Upper lobe of right lung (tissue), 1 donor: Measurements from ENCODE around the gene DEFB113. TPM values are rescaled to one million over a fixed set of nuclear protein-coding genes. Genes with fewer than 3 reads are reported as not detected.

Source experiments
- ATAC-seq: fragments of 200-7000 bp; cut with Tn5 transposase; one replicate; pipeline ENCODE4 v1.9.1; 2020; ENCODE audit warnings: mild to moderate bottlenecking, moderate library complexity
- DNase-seq: peaks from one replicate; pipeline ENCODE4 v3.0.0-alpha.2; 2020
- H3K27ac ChIP-seq: fragments of 200-600 bp; one replicate; pipeline ENCODE4 v1.8.0; 2022
- H3K27me3 ChIP-seq: fragments of 200-600 bp; one replicate; pipeline ENCODE4 v1.8.0; 2022; ENCODE audit warnings: mild to moderate bottlenecking
- H3K36me3 ChIP-seq: fragments of 200-600 bp; one replicate; pipeline ENCODE4 v1.8.0; 2022
- H3K4me1 ChIP-seq: fragments of 200-600 bp; one replicate; pipeline ENCODE4 v1.8.0; 2022
- H3K4me3 ChIP-seq: fragments of 200-600 bp; one replicate; pipeline ENCODE4 v1.8.0; 2022; ENCODE audit warnings: mild to moderate bottlenecking
- H3K9me3 ChIP-seq: fragments of 200-600 bp; one replicate; pipeline ENCODE4 v1.8.0; 2022
- CTCF ChIP-seq: fragments of 200-600 bp; IDR thresholded peaks from one replicate; pipeline ENCODE4 v1.8.0; 2022; ENCODE audit warnings: antibody characterized with exemption
- intact Hi-C: fragments of 100-400 bp; cut with DNase I; formaldehyde crosslinking; loops from one replicate; pipeline ENCODE4 v1.11.0; 2022
- long read RNA-seq: library from polyadenylated mRNA; unstranded; transcript quantifications from one replicate; pipeline ENCODE4 v2.0.0, GENCODE V29; 2021
- total RNA-seq: library from RNA; stranded (reverse); fragmentation: NEBNext Ultra II Directional; extraction: Animal tissue kit (Norgen Biotek cat#: 25700); gene quantifications from one replicate; pipeline ENCODE4 v1.2.1, GENCODE V29; 2021
- donor health status: DM: no; HTN: yes; CAD: no; lungs with severe emphysema.

DEFB113 gene
- not detected for total RNA-seq
- long read RNA-seq = 0 reads

GRCh38 chr6:49969605-49970004 is at the start of gene DEFB113:
DEFB113 (minus strand) TSS chr6:49969625; CDS start chr6:49969625, 0 bp downstream.
- ATAC-seq = no peak
- H3K27ac ChIP-seq = no peak within 1 kb of the TSS

GRCh38 chr6:50007819-50008218 is 38.4 kb upstream of the DEFB113 start:
- Histone ChIP-seq H3K27me3 (no peaks in the 10 kb centered on the region), H3K27ac (no peak overlapping the region), H3K4me3 (no peak overlapping the region), H3K36me3 (no peaks in the 10 kb centered on the region), H3K9me3 (no peaks in the 10 kb centered on the region), H3K4me1 (no peaks in the 10 kb centered on the region)
- DNase-seq (no peak), ATAC-seq (no peak)
- intact Hi-C loops = no loop called here
- TF ChIP-seq CTCF = no peak

More at GRCh38 chr6:49969605-49970004, at the start of gene DEFB113:
- no peaks in the 10 kb centered on the region for H3K9me3 ChIP-seq
- H3K27me3 ChIP-seq = no peaks in the 10 kb centered on the region
- DNase-seq = no peak
- H3K4me1 ChIP-seq = no peaks in the 10 kb centered on the region
- no peaks in the 10 kb centered on the region for H3K36me3 ChIP-seq
- intact Hi-C loops = no loop called here
- TF ChIP-seq CTCF = no peak
- no peak within 1 kb of the TSS for H3K4me3 ChIP-seq

- Histone ChIP-seq H3K27ac (no peak overlapping the region), H3K4me1 (no peaks in the 10 kb centered on the region), H3K27me3 (no peaks in the 10 kb centered on the region), H3K9me3 (no peaks in the 10 kb centered on the region), H3K36me3 (no peaks in the 10 kb centered on the region), H3K4me3 (no peak overlapping the region)
- TF ChIP-seq CTCF = no peak
- ATAC-seq = no peak
- intact Hi-C loops = no loop called here
- no peak for DNase-seq
Measured at GRCh38 chr6:50003139-50003538, 33.7 kb upstream of the DEFB113 start.

GRCh38 chr6:49995278-49995677 is 25.9 kb upstream of the DEFB113 start:
- no peaks in the 10 kb centered on the region for H3K4me1 ChIP-seq
- no peak for TF ChIP-seq CTCF
- no peaks in the 10 kb centered on the region for H3K27me3 ChIP-seq
- H3K27ac ChIP-seq = no peak overlapping the region
- H3K36me3 ChIP-seq = no peaks in the 10 kb centered on the region
- no peaks in the 10 kb centered on the region for H3K9me3 ChIP-seq
- intact Hi-C loops = no loop called here
- ATAC-seq (no peak), DNase-seq (no peak)
- no peak overlapping the region for H3K4me3 ChIP-seq

GRCh38 chr6:49988900-49989299 is 19.5 kb upstream of the DEFB113 start:
- H3K27ac ChIP-seq = no peak overlapping the region
- no peak overlapping the region for H3K4me3 ChIP-seq
- no peak for TF ChIP-seq CTCF
- ATAC-seq (no peak), DNase-seq (no peak)
- H3K36me3 ChIP-seq = no peaks in the 10 kb centered on the region
- no peaks in the 10 kb centered on the region for H3K4me1 ChIP-seq
- intact Hi-C loops = no loop called here
- no peaks in the 10 kb centered on the region for H3K9me3 ChIP-seq
- no peaks in the 10 kb centered on the region for H3K27me3 ChIP-seq

- intact Hi-C loops = no loop called here
- Histone ChIP-seq H3K4me3 (no peak overlapping the region), H3K36me3 (no peaks in the 10 kb centered on the region), H3K9me3 (no peaks in the 10 kb centered on the region), H3K27ac (no peak overlapping the region), H3K4me1 (no peaks in the 10 kb centered on the region), H3K27me3 (no peaks in the 10 kb centered on the region)
- no peak for TF ChIP-seq CTCF
- ATAC-seq (no peak), DNase-seq (no peak)
Measured at GRCh38 chr6:49987749-49988148, 18.3 kb upstream of the DEFB113 start.
